GM18951 (cell line): ENCODE results near the gene ZNF384.
"Not testable (repeated sequence)": the region's sequence is repeated elsewhere in the genome, so short reads cannot be mapped to it uniquely, and the experiment has no call there.

Experiments used
- POLR2A ChIP-seq: IDR thresholded peaks from 4 replicates; pipeline ENCODE4 v1.6.1; 2011; ENCODE audit warnings: mild to moderate bottlenecking; ENCODE audit not compliant: insufficient read length, insufficient read depth; ENCODE audit errors: extremely low read depth
- in situ Hi-C: fragments of 300-500 bp; cut with MboI; formaldehyde crosslinking; loops from one replicate; pipeline ENCODE4 v1.12.0; 2022; ENCODE audit warnings: low sequenced_read_pairs, mixed read lengths, inconsistent platforms; ENCODE audit not compliant: unreplicated experiment

The ZNF384 gene

DNA sequence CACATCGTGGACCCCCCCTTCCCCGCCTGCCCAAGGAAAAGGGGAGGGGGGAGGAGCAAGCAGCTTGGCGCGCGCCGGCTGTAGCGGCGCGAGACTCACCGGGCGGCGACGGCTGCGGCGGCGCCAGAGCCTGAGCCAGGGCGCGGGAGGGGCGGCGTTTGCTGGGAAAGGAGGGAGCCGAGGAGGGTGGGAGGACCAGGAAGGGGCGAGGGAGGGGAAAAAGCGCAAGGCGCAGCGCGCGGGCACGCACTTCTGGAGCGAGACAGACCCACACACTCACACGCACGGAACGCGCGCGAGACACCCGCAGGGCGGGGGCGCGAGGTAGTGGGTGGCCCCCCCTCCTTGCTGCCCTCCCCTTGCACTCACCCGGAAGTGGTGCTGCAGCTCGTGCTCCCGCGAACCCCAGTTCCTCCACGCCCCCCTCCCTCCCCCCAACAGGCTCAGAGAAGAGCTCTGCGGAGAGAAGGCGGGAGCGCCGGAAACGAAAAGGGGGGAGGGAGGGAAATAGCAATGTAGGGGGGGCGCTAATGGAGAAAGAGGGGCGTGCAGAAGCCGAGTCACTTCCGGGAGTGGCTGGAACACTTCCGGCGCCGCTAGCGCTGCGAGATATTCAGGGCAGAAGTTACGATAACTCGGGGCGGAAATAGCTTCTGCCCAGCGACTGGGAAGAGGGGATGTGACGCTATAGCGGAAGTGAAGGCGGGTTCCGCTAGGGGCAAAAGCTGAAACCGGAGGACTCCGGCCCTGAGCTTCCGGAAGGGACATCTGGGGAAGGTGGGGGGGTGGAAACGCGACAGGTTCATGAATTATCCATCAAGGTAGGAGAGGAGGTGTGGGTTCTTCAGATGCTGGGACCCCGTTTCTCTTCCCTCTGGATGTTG, at the start of gene ZNF384:
Gene ZNF384 (minus strand): TSS at position 377 of the 884 bp plus-strand sequence. CDS start 9,855 bp downstream, outside the sequence.
- peak; percentile 75 for TF ChIP-seq POLR2A
- in situ Hi-C loops: no loop called here

DNA sequence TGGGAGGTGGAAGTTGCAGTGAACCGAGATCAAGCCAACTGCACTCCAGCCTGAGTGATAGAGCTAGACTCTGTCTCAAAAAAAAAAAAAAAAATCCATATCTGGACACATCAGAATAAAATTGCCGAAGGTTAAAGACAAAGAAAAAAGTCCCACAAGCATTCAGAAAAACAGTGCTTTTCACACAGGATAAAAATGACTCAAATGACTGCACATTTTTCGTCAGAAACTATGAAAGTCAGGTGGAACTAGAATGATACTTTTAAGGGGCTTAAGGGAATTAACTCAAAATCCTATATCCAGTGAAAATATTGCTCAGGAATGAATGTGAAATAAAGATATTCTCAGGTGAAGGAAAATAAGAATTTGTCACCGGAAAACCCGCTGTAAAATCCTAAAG, 47.6 kb upstream of the ZNF384 start:
- TF ChIP-seq POLR2A: no peak
- in situ Hi-C loops: no loop called here

DNA sequence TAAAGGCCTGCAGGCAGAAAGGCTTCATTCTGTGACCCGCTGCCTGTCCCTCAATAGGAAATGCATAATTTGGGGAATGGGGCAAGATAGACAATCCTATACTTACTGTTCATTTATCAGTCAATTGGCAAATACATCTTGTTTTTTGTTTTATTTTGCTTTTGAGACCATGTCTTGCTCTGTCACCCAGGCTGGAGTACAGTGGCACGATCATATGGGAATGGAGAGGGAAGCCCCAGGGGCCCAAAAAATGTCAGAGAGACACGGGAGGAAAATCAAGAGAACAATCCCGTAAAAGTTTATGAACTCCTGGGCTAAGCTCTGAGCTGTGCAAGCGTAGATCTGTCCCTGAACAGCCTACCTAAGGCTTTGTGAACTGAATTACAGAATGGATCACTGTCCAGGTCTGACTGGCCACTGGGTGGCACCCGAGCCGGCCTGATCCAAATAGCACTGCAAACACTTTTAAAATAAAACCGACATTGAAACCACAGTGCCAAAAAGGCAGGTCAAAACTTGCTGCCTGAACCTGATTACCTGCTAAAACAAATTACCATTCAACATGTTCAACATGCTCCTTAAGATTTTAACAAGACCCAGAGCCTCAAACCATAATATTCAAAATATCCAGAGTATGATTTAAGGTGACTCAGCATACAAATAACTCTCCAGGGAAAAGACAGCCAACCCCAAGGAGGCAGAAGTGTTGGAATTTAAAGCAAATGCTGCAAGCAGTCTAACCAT, 46.4 kb upstream of the ZNF384 start:
- in situ Hi-C loops: no loop called here
- TF ChIP-seq POLR2A: no peak

DNA sequence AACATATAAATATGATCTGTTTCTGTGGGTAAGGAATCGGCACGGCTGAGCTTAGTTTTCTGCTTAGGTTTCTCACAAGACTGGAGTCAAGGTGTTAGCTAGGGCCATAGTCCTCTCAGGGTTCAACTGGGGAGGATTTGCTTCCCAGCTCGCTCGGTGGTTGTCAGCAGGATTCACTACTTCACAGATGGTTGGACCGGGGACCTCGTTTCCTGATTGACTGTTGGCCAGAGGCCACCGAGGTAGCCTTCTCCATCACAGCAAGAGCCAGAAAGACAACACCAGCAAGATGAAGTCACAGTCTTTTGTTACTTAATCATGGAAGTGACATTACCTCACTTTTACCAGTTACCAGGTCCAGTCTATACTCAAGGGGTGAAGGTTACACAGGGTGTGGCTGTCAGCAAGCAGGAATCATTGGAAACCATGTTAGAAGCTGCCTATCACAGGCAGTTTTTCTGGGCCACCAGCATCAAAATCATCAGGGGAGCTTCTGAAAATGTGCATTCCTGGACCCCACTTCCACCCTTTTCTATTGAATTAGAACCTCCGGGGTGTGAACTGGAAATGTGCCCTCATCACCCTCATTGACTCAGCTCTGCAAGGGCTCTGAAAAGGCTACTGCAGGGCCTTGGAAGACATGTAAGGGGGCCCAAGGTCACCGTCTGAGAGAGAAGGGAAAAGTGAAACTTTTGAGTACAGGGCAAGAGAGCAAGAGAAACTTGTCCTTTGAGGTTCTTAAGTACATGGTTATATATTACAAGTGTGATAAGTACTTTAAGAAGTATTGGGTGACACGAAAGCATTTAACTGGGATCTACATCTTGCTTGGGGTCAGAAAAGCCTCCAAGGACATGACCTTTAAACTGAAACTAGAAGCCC, 45.6 kb upstream of the ZNF384 start:
- TF ChIP-seq POLR2A: no peak
- in situ Hi-C loops: no loop called here

DNA sequence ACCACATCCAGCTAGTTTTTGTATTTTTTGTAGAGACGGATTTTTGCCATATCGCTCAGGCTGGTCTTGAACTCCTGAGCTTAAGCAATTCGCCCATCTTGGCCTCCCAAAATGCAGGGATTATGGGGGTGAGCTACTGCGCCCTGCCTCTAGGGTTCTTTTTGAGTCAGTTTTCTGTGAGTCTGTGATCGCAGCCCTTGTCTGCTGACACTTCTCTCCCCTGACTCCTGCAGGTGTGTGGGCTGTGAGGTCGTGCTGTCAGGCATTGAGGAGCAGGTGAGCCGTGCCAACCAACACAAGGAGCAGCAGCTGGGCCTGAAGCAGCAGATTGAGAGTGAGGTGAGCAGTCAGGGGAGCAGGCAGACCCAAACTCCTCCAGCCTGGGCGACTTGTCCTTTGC, 41.0 kb upstream of the ZNF384 start:
- in situ Hi-C loops: no loop called here
- no peak for TF ChIP-seq POLR2A

DNA sequence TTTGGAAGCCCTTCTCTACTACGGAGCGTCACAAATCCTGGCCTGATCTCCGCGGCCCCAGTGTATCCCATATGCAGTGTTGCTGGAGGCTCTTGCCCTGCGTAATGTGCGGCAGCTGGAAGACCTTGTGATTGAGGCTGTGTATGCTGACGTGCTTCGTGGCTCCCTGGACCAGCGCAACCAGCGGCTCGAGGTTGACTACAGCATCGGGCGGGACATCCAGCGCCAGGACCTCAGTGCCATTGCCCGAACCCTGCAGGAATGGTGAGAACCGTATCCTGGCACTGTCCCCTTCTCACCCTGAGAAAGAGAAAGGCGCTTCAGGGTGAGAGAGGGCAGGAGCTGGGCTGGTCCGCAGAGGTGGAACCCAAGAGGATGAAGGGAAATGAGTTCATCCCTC, 40.0 kb upstream of the ZNF384 start:
- TF ChIP-seq POLR2A: no peak
- in situ Hi-C loops: no loop called here

DNA sequence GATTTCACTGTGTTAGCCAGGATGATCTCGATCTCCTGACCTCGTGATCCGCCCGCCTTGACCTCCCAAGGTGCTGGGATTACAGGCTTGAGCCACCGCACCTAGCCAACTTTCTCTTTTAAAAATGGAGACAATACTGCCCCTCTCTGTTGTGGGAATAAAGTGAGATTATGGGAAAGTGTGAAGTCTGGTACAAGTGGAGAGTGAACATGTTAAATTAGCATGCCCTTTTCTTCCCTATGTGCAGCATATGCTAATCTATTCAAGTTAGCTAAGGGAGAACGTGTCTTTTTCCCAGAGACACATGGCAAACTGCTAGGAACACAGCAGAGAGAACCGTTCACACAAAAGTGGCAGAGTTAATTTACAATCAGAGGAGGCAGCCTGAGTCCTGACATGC, 36.2 kb upstream of the ZNF384 start:
- no peak for TF ChIP-seq POLR2A
- in situ Hi-C loops: no loop called here

DNA sequence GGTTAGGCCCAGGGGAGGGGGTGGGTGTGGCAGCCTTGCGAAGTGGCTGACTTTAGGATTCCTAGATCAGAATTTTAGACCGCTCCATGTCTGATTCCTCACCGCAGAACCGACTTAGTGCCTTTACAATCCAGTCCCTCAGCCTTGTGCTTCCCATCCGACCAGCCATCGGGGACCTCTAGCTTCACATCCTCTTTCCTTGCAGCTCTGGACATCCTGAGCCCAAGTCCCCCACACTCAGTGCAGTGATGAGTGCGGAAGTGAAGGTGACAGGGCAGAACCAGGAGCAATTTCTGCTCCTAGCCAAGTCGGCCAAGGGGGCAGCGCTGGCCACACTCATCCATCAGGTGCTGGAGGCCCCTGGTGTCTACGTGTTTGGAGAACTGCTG, 35.2 kb upstream of the ZNF384 start:
- in situ Hi-C loops: no loop called here
- TF ChIP-seq POLR2A: no peak

DNA sequence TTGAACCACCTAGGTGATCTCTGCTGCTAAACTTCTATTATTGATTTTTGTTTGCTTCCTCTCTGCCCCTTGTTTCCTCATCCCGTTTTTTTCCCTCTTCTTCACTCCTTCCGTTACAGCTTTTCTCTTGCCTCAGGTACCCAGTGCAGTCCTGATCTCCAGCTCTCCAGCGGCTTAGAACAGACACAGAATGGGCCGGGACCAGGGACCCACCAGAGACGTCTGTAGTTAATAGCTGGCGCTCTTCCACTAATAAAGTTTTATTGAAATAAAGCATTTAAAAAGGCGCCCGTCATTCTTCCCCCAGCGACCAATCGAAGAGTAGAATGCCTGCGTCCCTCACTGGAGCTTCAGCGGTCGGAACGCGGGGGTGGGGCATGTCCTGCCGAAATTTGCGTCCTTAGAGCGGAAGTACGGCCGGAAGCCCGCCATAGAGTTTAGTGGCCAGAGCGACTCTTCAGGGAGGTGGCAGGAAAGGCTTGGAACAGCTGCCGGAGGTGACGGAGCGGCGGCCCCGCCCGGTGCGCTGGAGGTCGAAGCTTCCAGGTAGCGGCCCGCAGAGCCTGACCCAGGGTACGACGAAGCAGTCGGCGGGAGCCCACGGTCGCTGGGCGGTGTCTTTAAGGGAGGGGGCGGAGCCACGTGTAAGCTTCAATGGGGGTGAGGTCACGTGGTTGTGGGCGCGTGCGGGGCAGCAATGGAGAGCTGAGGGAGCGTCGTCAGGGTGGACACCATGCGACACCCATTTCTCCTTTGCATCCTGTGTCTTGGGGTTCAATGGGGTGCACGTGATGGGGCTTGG, 34.6 kb upstream of the ZNF384 start, which contains the start of gene COPS7A:
Gene COPS7A (plus strand): TSS at position 440 of the 802 bp plus-strand sequence. CDS start 611 bp downstream, outside the sequence.
- in situ Hi-C loops: no loop called here
- TF ChIP-seq POLR2A: peak; percentile 83

DNA sequence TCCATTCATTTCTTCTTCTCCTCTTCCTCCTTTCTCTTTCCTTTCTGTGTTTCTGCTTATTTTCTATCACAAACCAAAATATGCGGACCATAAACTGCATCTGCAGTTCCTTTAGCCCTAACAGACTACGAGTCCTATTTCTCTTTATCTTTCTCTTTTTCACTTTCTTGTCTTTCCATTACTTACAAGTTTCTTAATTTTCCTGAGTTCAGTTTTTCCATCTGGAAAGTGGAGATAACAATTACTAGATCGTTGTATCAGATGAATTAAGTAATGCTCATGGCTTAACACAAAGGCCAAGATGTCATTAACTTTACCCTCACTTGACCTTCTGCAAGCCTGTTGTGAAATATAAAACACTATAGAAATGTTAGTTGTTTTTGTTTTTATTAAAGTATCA, 33.7 kb upstream of the ZNF384 start:
- in situ Hi-C loops: no loop called here
- TF ChIP-seq POLR2A: no peak

DNA sequence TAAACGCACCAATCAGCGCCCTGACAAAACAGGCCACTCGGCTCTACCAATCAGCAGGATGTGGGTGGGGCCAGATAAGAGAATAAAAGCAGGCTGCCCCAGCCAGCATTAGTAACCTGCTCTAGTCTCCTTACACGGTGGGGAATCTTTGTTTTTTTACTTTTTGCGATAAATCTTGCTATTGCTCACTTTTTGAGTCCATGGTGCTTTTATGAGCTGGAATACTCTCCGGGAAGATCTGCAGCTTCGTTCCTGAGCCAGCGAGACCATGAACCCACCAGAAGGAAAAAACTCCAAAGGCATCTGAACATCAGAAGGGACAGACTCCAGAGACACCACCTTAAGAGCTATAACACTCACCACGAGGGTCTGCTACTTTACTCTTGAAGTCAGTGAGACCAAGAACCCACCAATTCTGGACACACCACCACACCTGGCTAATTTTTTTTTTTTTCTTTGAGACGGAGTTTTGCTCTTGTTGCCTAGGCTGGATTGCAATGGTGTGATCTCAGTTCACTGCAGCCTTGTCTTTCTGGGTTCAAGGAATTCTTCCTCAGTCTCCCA, 27.8 kb upstream of the ZNF384 start:
- in situ Hi-C loops: no loop called here
- TF ChIP-seq POLR2A: no peak

DNA sequence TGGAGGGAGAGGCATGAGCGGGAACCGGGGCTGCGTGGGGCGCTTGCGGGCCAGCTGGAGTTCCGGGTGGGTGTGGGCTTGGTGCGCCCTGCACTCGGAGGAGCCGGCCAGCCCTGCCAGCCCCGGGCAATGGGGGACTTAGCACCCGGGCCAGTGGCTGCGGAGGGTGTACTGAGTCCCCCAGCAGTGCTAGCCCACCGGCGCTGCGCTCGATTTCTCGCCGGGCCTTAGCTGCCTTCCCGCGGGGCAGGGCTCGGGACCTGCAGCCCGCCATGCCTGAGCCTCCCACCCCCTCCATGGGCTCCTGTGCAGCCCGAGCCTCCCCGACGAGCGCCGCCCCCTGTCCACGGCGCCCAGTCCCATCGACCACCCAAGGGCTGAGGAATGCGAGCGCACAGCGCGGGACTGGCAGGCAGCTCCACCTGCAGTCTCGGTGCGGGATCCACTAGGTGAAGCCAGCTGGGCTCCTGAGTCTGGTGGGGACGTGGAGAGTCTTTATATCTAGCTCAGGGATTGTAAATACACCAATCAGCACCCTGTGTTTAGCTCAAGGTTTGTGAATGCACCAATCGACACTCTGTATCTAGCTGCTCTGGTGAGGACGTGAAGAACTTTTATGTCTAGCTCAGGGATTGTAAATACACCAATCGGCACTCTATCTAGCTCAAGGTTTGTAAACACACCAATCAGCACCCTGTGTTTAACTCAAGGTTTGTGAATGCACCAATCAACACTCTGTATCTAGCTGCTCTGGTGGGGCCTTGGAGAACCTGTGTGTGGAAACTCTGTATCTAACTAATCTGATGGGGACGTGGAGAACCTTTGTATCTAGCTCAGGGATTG, 27.1 kb upstream of the ZNF384 start:
- in situ Hi-C loops: not testable (repeated sequence)
